ENCODE measurements around the gene MYH16.

GRCh38 chr7:99359465-99360154, 87.0 kb downstream of the MYH16 start:
- TF ChIP-seq EZH2 (IDR thresholded peaks at IDR 0.05; ENCODE audit: insufficient read depth, poor library complexity, severe bottlenecking), result no peak
- TF ChIP-seq EZH2phosphoT487 (IDR thresholded peaks at IDR 0.05; ENCODE audit: insufficient read depth, low read depth), result no peak

All from GM23248 (cell line).